Activated naive CD4-positive, alpha-beta T cell treated with anti-CD3 and anti-CD28 coated beads, Interleukin-2, amount 10 ng/mL, durations not matched to agents 7 days and 5 days (primary cell): Measurements from ENCODE around the gene OLR1.

Experiments
- CTCF ChIA-PET: fragments of 350-600 bp; sonication (Branson Sonifier 250); formaldehyde crosslinking; loops from one replicate; lab custom pipeline; 2021; ENCODE audit warnings: antibody characterized with exemption; lab: Charles Lee
- DNase-seq: peaks from one replicate; pipeline ENCODE4 v3.0.0-alpha.2; 2020
- H3K27ac Mint-ChIP-seq: one replicate; pipeline ENCODE4 v1.8.0; 2021; ENCODE audit warnings: mild to moderate bottlenecking, moderate library complexity, mixed read lengths
- H3K27me3 Mint-ChIP-seq: one replicate; pipeline ENCODE4 v1.8.0; 2021; ENCODE audit warnings: mild to moderate bottlenecking, mixed read lengths
- H3K36me3 Mint-ChIP-seq: one replicate; pipeline ENCODE4 v1.8.0; 2021; ENCODE audit warnings: mixed read lengths
- H3K4me1 Mint-ChIP-seq: one replicate; pipeline ENCODE4 v1.8.0; 2021; ENCODE audit warnings: mixed read lengths
- H3K4me3 Mint-ChIP-seq: one replicate; pipeline ENCODE4 v1.8.0; 2021; ENCODE audit warnings: mild to moderate bottlenecking, moderate library complexity, mixed read lengths
- H3K9me3 Mint-ChIP-seq: one replicate; pipeline ENCODE4 v1.8.0; 2021; ENCODE audit warnings: mixed read lengths

Gene OLR1

GRCh38 chr12:10154145-10154496 is 17.8 kb downstream of the OLR1 start:
- no peaks in the 10 kb centered on the region for H3K36me3 Mint-ChIP-seq
- H3K4me1 Mint-ChIP-seq, result peaks cover 13% of the 10 kb centered on the region
- H3K4me3 Mint-ChIP-seq, result peak overlapping the region; percentile 85
- H3K27me3 Mint-ChIP-seq, result peaks cover 39% of the 10 kb centered on the region
- CTCF ChIA-PET, result interaction anchor here (0.6 to 1.1 kb wide), 3 partner anchors 15 to 145 kb away, joined by 3 read pairs; no protein-coding TSS in a partner anchor
- H3K27ac Mint-ChIP-seq, result no peak overlapping the region
- no peak for DNase-seq
- no peaks in the 10 kb centered on the region for H3K9me3 Mint-ChIP-seq

GRCh38 chr12:10153271-10154144 is 18.4 kb downstream of the OLR1 start:
- H3K4me3 Mint-ChIP-seq, result peak overlapping the region; percentile 85

GRCh38 chr12:10151621-10152020 is 20.3 kb downstream of the OLR1 start:
- H3K4me3 Mint-ChIP-seq, result no peak overlapping the region
- peaks cover 28% of the 10 kb centered on the region for H3K27me3 Mint-ChIP-seq
- DNase-seq, result no peak
- CTCF ChIA-PET, result interaction anchor here (2.3 to 2.8 kb wide), 2 partner anchors 11 to 38 kb away, joined by 8 to 29 read pairs; no protein-coding TSS in a partner anchor
- H3K4me1 Mint-ChIP-seq, result peaks cover 13% of the 10 kb centered on the region
- H3K27ac Mint-ChIP-seq, result no peak overlapping the region
- H3K9me3 Mint-ChIP-seq, result no peaks in the 10 kb centered on the region
- H3K36me3 Mint-ChIP-seq, result no peaks in the 10 kb centered on the region

More at GRCh38 chr12:10153271-10154144, 18.4 kb downstream of the OLR1 start:
- Mint-ChIP-seq H3K27ac (peak overlapping the region; percentile 33), H3K9me3 (no peaks in the 10 kb centered on the region), H3K36me3 (no peaks in the 10 kb centered on the region), H3K4me1 (peaks cover 13% of the 10 kb centered on the region), H3K27me3 (peaks cover 34% of the 10 kb centered on the region)
- CTCF ChIA-PET, result interaction anchor here (0.6 to 2.8 kb wide), 21 partner anchors 8 to 596 kb away, joined by 3 to 29 read pairs (median 4); no protein-coding TSS in a partner anchor
- DNase-seq, result peak; percentile 66

DNA sequence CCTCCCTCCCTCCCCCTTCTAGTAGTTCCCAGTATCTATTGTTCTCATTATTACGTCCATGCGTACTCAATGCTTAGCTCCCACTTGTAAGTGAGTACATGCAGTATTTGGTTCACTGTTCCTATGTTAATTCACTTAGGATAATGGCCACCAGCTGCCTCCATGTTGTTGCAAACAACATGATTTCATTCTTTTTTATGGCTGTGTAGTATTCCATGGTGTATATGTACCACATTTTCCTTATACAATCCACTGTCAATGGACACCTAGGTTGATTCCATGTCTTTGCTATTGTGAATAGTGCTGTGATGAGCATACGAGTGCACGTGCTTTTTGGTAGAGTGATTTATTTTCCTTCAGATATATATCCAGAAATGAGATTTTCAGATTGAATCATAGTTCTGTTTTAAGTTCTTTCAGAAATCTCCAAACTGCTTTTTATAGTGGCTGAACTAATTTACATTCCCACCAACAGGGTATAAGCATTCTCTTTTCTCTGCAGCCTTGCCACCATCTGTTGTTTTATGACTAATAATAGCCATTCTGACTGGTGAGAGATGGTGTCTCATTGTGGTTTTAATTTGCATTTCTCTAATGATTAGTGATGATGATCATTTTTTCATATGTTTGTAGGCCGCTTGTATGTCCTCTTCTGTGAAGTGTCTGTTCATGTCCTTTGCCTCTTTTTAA is 24.1 kb downstream of the OLR1 start:
- H3K4me1 Mint-ChIP-seq, result peaks cover under 1% of the 10 kb centered on the region
- DNase-seq, result no peak
- H3K9me3 Mint-ChIP-seq, result no peaks in the 10 kb centered on the region

DNA sequence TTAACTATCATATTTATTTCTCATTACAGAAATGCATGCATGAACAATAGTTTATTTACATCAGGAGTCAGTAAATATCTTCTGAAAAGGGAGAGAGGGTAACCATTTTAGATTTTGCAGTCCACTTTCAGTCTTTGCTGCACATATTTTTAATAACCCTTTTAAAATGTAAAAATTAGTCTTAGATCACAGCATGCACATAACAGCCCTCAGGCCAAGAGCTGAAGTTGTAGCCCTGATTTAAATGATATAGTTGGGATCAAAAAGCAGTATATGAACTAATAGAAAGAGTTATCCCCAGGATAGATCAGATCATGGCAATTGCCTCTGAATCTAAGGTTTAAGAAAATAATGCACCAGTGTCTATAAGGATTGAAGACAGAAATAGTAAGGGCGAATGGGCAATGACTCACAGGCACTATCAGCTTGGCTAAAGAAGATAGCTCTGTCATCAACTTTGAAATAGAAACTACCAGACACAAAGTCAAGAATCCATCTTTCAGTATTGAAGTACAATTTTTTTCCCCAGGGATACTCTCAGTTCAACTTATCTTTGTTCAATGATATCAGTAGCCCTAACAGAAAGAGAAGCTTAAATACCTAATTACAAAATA is 28.8 kb downstream of the OLR1 start:
- no peak for DNase-seq
- Mint-ChIP-seq H3K27ac (no peak overlapping the region), H3K4me3 (no peak overlapping the region), H3K4me1 (no peaks in the 10 kb centered on the region), H3K36me3 (no peaks in the 10 kb centered on the region), H3K9me3 (no peaks in the 10 kb centered on the region), H3K27me3 (peaks cover 18% of the 10 kb centered on the region)
- CTCF ChIA-PET, result interaction anchor here (1.0 to 1.6 kb wide), 5 partner anchors 10 to 400 kb away, joined by 3 to 6 read pairs (median 4); no protein-coding TSS in a partner anchor

More for the DNA sequence above, 24.1 kb downstream of the OLR1 start:
- H3K36me3 Mint-ChIP-seq, result no peaks in the 10 kb centered on the region
- H3K4me3 Mint-ChIP-seq, result no peak overlapping the region
- H3K27me3 Mint-ChIP-seq, result peaks cover 18% of the 10 kb centered on the region
- H3K27ac Mint-ChIP-seq, result no peak overlapping the region
- CTCF ChIA-PET, result interaction anchor here (1.3 kb wide), 2 partner anchors 11 to 12 kb away, joined by 3 to 4 read pairs; no protein-coding TSS in a partner anchor

- Mint-ChIP-seq H3K36me3 (no peaks in the 10 kb centered on the region), H3K4me1 (no peaks in the 10 kb centered on the region), H3K9me3 (no peaks in the 10 kb centered on the region), H3K27ac (no peak overlapping the region), H3K27me3 (peaks cover 27% of the 10 kb centered on the region), H3K4me3 (no peak overlapping the region)
- CTCF ChIA-PET, result interaction anchor here (0.9 to 3.4 kb wide), 15 partner anchors 9 to 397 kb away, joined by 3 to 25 read pairs (median 8); partner anchors contain the start of genes CLEC12B and CLEC7A
- peak; percentile 68 for DNase-seq
These were observed 31.9 kb downstream of the OLR1 start for GRCh38 chr12:10140001-10140400.

DNA sequence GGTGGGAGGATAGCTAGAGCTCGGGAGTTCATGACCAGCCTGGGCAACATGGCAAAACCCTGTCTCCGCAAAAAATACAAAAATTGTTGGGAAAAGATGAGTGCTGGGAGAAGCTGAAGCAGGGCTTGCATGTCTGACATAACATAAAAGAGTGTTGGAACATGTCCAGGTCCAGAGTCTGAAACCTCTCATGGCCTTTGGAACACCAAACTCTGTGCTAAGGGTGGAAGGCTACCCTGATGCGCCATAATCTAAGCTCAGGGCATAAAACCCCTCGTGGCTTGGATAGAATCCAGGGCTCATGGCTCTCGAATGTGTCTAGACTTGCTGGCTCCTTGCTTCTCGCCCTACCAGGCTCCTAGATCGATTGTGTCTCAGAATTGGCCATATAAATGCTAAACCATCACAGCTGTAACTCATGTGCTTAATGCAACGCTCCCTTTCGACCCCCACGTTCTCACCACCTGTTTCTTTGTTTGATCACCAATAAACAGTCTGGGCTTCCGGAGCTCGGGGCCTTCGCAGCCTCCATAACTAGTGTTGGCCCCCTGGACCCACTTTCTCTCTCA is 35.2 kb downstream of the OLR1 start:
- Mint-ChIP-seq H3K4me1 (no peaks in the 10 kb centered on the region), H3K9me3 (no peaks in the 10 kb centered on the region), H3K4me3 (no peak overlapping the region), H3K27me3 (peaks cover 29% of the 10 kb centered on the region), H3K27ac (no peak overlapping the region), H3K36me3 (no peaks in the 10 kb centered on the region)
- CTCF ChIA-PET, result interaction anchor here (0.7 to 1.5 kb wide), 6 partner anchors 11 to 386 kb away, joined by 3 to 6 read pairs (median 4); no protein-coding TSS in a partner anchor
- DNase-seq, result no peak

DNA sequence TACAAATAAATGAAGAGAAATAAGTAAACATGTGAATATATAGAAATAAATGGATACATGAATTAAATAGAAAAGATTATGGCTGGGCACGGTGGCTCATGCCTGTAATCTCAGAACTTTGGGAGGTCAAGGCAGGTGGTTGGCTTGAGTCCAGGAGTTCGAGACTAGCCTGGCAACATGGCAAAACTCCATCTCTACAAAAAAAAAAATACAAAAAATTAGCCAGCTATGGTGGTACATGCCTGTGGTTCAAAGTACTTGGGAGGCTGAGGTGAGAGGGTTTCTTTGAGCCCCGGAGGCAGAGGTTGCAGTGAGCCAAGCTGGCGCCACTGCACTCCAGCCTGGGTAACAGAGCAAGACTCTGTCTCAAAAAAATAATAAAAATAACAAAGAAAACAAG is 36.8 kb downstream of the OLR1 start:
- CTCF ChIA-PET, result no interaction called here
- Mint-ChIP-seq H3K4me1 (peaks cover 2% of the 10 kb centered on the region), H3K9me3 (no peaks in the 10 kb centered on the region), H3K36me3 (no peaks in the 10 kb centered on the region), H3K4me3 (no peak overlapping the region), H3K27ac (no peak overlapping the region), H3K27me3 (peaks cover 29% of the 10 kb centered on the region)
- DNase-seq, result no peak

DNA sequence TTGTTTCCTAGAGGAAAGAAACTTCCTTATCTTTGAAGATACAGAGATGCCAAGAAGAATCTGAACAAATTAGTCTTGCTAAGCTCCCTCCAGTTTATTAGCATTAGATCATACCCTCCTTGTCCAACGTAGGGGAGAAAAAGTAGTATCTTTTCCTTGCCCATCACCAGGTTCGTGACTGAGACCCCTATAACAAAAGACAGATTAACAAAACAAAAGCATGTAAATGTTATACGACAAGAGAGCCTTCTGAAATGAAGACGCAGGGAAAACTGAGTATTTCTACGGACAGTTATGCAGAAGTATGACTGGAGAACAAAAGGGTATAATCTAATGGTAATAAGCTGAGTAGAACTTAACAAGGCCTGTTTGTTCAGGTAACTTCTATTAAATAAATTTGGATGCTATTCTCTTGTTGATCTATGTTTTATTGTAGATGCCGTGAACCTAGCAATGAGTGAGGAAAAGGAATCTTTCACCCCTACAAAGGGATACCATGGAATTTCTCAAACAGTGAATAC is 39.0 kb downstream of the OLR1 start:
- Mint-ChIP-seq H3K27ac (no peak overlapping the region), H3K4me1 (peaks cover 6% of the 10 kb centered on the region), H3K4me3 (no peak overlapping the region), H3K36me3 (no peaks in the 10 kb centered on the region), H3K9me3 (no peaks in the 10 kb centered on the region), H3K27me3 (peaks cover 36% of the 10 kb centered on the region)
- CTCF ChIA-PET, result no interaction called here
- DNase-seq, result no peak

DNA sequence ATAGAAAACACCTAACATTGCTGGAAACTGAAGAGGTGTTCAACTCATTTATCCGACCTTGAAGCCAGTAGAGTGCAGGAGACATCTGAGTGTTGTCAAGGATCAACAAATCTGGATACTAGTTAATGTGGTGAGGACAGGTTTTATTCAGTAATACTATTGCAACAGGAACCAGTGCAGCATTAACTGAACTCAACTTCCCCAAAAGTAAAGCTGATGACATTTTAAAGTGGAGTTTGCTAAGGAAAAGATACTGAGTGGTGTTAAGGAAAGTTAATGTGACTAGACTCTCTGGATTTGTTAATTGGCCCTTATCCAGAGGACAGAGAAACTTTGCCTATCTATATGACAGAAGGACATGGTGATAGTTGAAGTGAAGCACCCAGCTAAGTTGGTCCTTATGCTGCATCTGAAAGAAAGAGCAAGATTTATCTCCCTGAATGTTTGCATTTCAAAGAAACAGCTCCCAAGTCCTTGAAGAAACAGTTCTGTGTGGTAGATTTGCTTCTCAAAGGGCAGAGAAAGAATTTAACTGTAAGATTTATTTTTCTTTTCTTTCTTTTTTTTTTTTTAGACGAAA is 40.7 kb downstream of the OLR1 start:
- Mint-ChIP-seq H3K36me3 (no peaks in the 10 kb centered on the region), H3K27ac (no peak overlapping the region), H3K27me3 (peaks cover 30% of the 10 kb centered on the region)

GRCh38 chr12:10130042-10130441 is 41.9 kb downstream of the OLR1 start, which contains the start of gene CLEC7A:
TSS of gene CLEC7A (minus strand) at chr12:10130199. CDS start at chr12:10130082, 117 bp downstream.
- no peak for DNase-seq
- Mint-ChIP-seq H3K9me3 (no peaks in the 10 kb centered on the region), H3K27ac (no peak within 1 kb of the TSS), H3K27me3 (peaks cover 24% of the 10 kb centered on the region), H3K4me1 (peaks cover 6% of the 10 kb centered on the region), H3K36me3 (no peaks in the 10 kb centered on the region), H3K4me3 (no peak within 1 kb of the TSS)
- CTCF ChIA-PET, result interaction anchor here (1.0 to 2.1 kb wide), 5 partner anchors 10 to 385 kb away, joined by 3 to 9 read pairs (median 4); no protein-coding TSS in a partner anchor

More for the DNA sequence above, 40.7 kb downstream of the OLR1 start:
- H3K4me3 Mint-ChIP-seq, result no peak overlapping the region
- H3K9me3 Mint-ChIP-seq, result no peaks in the 10 kb centered on the region
- CTCF ChIA-PET, result interaction anchor here (1.0 to 2.1 kb wide), 3 partner anchors 9 to 381 kb away, joined by 3 to 9 read pairs (median 7); no protein-coding TSS in a partner anchor
- peaks cover 6% of the 10 kb centered on the region for H3K4me1 Mint-ChIP-seq
- no peak for DNase-seq

GRCh38 chr12:10128687-10129086 is 43.2 kb downstream of the OLR1 start:
- H3K4me3 Mint-ChIP-seq, result no peak overlapping the region
- no peaks in the 10 kb centered on the region for H3K9me3 Mint-ChIP-seq
- CTCF ChIA-PET, result no interaction called here
- no peak overlapping the region for H3K27ac Mint-ChIP-seq
- H3K4me1 Mint-ChIP-seq, result peaks cover 6% of the 10 kb centered on the region
- no peaks in the 10 kb centered on the region for H3K36me3 Mint-ChIP-seq
- no peak for DNase-seq
- peaks cover 16% of the 10 kb centered on the region for H3K27me3 Mint-ChIP-seq

- CTCF ChIA-PET, result no interaction called here
- Mint-ChIP-seq H3K27me3 (peaks cover 11% of the 10 kb centered on the region), H3K36me3 (no peaks in the 10 kb centered on the region), H3K4me1 (peaks cover 6% of the 10 kb centered on the region), H3K27ac (no peak overlapping the region), H3K9me3 (no peaks in the 10 kb centered on the region), H3K4me3 (no peak overlapping the region)
- DNase-seq, result no peak
These were observed 45.5 kb downstream of the OLR1 start for GRCh38 chr12:10126413-10126812.
